HG03175 (cell line): ENCODE data around the gene NAALADL2.

Experiments
- ATAC-seq: cut with Tn5 transposase; IDR thresholded peaks from one replicate; pipeline ENCODE4 v1.9.1; 2021; ENCODE audit warnings: mild to moderate bottlenecking, moderate library complexity; ENCODE audit not compliant: unreplicated experiment

The NAALADL2 gene

GRCh38 chr3:174859114-174859735, at the start of gene NAALADL2:
Gene NAALADL2, plus strand, starts transcription at chr3:174859334.
- no peak for ATAC-seq

GRCh38 chr3:174810254-174810653, 48.9 kb upstream of the NAALADL2 start:
- no peak for ATAC-seq

GRCh38 chr3:174812172-174812862, 46.8 kb upstream of the NAALADL2 start:
- no peak for ATAC-seq

- no peak for ATAC-seq
Observed at GRCh38 chr3:174815750-174816149, 43.4 kb upstream of the NAALADL2 start.

- no peak for ATAC-seq
Observed at GRCh38 chr3:174820885-174821284, 38.2 kb upstream of the NAALADL2 start.

GRCh38 chr3:174821477-174821876, 37.7 kb upstream of the NAALADL2 start:
- no peak for ATAC-seq

GRCh38 chr3:174822320-174822719, 36.8 kb upstream of the NAALADL2 start:
- no peak for ATAC-seq

- ATAC-seq, result no peak
Observed at GRCh38 chr3:174826069-174826468, 33.1 kb upstream of the NAALADL2 start.

- no peak for ATAC-seq
Observed at GRCh38 chr3:174844746-174845145, 14.4 kb upstream of the NAALADL2 start.

GRCh38 chr3:174846055-174846454, 13.1 kb upstream of the NAALADL2 start:
- no peak for ATAC-seq

- ATAC-seq, result no peak
Observed at GRCh38 chr3:174854987-174855386, 4.1 kb upstream of the NAALADL2 start.

- ATAC-seq, result no peak
Observed at GRCh38 chr3:174857301-174857700, 1.8 kb upstream of the NAALADL2 start.

- no peak for ATAC-seq
Observed at GRCh38 chr3:174858353-174858752, 781 bp upstream of the NAALADL2 start.

GRCh38 chr3:174859756-174860155, 622 bp downstream of the NAALADL2 start:
- ATAC-seq, result no peak

- no peak for ATAC-seq
Observed at GRCh38 chr3:174862101-174862500, 3.0 kb downstream of the NAALADL2 start.

- ATAC-seq, result no peak
Observed at GRCh38 chr3:174862666-174863065, 3.5 kb downstream of the NAALADL2 start.

- no peak for ATAC-seq
Observed at GRCh38 chr3:174863488-174863887, 4.4 kb downstream of the NAALADL2 start.

GRCh38 chr3:174869448-174869847, 10.3 kb downstream of the NAALADL2 start:
- ATAC-seq, result no peak

- no peak for ATAC-seq
Observed at GRCh38 chr3:174873832-174874657, 14.9 kb downstream of the NAALADL2 start.

GRCh38 chr3:174882789-174883188, 23.7 kb downstream of the NAALADL2 start:
- no peak for ATAC-seq

GRCh38 chr3:174883881-174884675, 24.9 kb downstream of the NAALADL2 start:
- ATAC-seq, result no peak
